ENCODE results near the gene SYNGR4.
A peak's percentile ranks its signal among the peaks of the same experiment; 100 is the strongest.

The SYNGR4 gene

DNA sequence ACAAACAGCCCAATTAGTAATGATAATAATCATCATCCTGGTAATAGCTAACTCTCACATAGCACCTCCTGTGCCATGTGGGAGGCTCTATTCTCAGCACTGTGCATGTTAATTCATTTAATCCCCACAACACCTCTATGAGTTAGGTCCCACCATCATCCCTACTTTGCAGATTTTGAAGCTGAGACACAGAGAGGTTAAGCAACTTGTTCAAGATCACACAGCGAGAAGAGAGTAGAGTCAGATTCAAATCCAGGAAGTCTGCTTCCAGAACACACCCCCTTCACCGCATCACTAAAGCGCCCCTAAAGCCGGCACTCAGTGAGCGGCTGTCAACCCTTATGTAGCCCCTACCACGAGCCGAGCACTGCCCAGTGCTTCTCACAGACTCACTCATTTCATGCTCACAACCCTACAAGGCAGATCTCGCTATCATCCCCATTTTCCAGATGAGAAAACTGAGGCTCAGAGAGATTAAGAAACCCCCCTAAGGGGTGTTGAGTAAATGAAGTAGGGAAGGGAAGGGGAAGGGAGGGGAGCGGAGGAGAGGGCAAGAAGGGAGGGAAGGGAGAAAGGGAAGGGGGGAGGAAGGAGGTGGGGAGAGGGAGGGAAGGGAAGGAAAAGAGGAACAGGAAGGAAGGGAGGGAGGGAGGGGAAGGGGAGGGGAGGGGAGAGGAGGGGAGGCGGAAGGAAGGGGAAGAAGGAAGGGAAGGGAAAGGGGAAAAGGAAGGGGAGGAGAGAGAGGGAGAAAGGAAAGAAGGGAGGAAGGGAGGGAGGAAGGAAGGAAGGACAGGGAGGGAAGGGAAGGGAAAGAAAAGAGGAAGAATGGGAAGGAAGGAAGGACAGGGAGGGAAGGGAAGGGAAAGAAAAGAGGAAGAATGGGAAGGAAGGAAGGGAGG is 22.4 kb upstream of the SYNGR4 start:
- DNase-seq, result no peak

DNA sequence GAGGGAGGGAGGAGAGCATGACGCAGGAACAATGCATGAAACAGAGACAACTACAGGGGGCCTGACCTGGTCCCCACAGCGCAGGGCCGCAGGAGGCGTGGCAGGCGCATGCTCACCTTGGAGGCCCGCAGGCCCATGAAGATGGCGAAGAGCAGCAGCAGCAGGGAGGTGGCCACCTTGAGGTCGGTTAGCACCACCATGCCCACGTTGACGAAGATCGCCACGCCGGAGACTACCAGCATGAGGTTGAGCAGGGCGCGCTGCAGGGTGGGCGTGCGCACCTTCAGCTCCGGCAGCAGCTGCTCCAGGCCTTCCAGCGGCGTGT is 21.8 kb upstream of the SYNGR4 start:
- DNase-seq, result no peak

DNA sequence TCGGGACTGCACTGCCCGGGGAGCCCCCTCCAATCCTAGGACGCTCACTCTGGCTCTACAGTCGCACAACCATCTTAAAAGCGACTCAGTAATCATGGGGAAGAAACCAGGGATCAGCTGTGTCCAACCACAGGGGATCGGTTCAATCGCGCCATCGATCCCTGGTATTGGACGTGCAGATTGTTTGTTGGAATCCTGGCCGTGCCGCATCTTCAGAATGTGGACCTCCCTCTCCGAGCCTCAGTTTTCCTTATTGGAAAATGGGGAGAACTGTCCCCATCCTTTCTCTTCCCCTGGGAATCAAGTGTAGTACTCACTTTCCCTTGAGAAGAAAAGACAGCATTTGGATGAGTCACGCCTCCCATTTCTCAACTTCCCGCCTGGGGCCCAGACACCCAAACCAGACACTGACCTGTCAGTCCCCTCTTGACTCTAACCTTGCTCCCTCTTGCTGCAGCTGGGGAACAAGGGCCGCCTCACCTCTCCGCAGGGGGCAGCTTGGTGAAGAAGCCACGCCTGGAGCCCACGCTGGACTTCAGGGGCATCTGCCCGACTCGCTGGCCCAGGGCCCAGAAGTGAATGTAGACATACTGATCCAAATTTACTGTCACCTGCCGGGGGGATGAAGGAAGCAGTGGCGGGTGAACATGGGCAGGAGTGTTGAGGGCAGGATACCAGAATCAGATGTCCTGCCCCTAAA is 21.2 kb upstream of the SYNGR4 start:
- DNase-seq, result no peak

DNA sequence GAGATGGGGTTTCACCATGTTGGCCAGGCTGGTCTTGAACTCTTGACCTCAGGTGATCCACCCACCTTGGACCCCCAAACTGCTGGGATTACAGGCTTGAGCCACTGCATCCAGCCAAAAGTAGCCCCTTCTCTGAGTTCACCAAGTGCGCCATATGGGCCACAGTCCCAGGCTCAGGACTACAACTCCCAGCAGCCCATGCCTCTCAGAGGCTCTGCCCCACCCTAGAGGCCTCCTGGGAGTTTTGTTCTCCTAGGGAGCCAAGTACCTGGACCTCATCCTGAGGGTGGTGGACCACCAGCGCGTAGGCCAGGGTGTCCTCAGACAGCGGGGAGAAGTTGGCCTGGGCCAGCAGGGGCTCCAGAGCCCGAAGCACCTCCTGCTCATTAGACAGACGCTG is 19.3 kb upstream of the SYNGR4 start:
- DNase-seq, result no peak

DNA sequence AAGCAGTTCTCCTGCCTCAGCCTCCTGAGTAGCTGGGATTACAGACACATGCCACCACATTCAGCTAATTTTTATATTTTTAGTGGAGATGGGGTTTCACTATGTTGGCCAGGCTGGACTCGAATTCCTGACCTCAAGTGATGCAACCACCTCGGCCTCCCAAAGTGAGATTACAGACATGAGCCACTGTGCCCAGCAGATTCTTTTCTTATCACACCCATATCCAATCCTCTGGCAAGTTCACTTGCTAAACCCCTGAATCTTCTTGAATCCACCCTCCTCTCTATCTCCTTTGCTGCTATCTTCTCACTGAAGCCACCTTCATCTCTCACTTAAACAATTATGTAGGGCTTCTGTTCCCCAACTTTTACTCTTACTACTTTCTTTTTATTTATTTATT is 18.0 kb upstream of the SYNGR4 start:
- no peak for DNase-seq

DNA sequence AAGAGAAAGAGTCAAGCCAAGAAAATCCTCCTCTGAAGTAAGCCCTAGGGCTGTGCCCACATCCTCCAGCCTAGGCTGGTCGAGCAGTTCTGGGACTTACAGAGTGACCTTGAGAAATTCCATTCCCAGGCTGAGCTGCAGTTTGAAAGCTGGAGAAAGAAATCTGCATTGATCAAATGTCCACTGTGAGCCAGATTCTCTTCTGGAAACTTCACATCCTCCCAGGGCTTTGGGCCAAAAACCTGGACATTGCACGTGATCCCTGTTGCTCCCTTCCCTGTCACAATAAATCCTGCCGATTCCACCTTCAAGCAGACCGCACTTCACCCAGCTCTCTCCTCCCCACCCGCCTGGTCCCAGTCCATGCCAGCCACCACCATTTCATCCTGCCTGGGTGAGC is 16.1 kb upstream of the SYNGR4 start:
- no peak for DNase-seq

DNA sequence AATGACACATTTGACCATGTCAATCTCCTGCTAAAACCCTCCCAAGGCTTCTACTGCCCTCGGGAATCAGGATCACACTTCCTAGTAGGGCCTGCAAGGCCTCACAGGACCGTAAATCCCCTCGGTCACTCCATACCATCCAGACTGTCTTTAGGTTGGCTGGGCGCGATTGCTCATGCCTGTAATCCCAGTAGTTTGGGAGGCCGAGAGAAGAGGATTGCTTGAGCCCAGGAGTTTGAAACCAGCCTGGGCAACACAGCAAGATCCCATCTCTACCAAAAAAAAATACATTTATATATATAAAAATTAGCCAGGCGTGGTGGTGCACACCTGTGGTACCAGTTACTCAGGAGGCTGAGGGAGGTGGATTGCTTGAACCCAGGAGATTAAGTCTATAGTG is 15.4 kb upstream of the SYNGR4 start:
- DNase-seq, result no peak

DNA sequence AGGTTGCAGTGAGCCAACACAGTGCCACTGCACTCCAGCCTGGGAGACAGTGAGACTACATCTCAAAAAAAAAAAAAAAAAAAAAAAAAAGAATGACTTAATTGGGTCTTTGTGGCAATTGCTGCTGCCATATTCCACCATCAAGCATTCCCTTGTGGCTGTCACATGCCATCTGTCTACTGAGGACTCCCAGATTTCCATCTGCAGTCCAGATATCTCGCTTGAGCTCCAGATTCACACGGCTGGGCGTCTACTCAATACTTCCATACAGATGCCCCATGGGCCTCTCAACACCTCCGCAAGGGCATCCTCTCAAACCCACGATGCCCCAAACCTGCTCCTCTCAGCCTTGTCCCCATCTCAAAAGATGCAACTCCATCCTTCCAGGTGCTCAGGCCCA is 13.3 kb upstream of the SYNGR4 start:
- DNase-seq, result no peak

DNA sequence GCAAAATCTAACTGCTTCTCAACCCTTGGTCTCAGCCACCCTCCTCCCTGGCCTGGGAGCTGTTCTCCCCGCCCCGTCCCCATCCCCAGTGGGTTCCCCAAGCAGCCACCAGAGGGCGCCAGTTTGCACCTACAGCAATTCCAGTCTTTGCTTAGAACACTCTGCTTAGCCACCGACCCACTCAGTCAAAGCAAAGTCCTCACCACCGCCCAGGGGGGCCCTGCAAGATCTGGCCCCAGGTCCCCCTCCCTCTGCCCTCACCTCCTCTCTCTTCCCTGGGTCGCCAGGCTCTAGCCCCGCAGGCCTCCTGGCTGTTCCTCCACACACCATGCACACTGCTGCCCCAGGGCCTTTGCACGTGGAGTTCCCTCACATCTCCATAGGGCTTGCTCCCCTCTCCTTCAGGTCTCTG is 12.8 kb upstream of the SYNGR4 start:
- DNase-seq, result peak; percentile 36 to 82 (median 68)

DNA sequence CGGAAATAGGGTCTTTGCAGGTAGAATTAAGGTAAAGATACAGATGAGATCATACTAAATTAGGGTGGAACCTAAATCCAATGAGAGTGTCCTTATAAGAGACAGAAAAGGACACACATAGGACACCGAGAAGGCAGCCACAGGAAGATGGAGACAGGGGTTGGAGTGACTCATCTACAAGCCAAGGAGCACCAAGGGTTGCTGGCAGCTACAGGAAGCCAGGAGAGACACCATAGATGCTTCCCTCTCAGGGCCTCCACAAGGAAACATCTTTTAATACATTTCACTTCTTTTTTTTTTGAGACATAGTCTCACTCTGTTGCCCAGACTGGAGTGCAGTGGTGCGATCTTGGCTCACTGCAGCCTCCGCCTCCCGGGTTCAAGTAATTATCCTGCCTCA is 10.5 kb upstream of the SYNGR4 start:
- DNase-seq, result no peak

DNA sequence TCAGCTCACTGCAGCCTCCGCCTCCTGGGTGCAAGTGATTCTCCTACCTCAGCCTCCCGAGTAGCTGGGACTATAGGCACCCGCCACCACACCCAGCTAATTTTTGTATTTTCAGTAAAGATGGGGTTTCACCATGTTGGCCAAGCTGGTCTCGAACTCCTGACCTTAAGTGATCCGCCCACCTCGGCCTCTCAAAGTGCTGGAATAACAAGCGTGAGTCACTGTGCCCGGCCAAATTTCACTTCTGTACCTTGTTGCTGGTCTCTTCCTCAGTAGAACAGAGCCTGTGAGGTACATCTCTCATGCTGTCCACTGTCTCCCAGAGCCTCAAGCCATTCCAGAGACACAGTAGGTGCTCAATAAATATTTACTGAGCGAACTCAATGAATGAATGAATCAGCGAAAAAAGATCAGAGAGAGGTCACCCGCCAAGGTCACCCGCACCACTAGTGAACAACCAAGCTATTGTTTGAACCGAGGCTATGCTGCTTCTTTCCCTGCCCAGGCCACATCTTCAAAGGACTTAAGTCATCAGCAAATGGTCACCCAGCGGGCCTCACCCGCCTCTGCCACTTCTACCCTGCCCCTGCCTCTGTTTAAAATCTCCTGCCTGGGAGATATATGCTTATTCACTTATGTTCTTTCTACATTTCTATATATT is 9.7 kb upstream of the SYNGR4 start:
- DNase-seq, result no peak

DNA sequence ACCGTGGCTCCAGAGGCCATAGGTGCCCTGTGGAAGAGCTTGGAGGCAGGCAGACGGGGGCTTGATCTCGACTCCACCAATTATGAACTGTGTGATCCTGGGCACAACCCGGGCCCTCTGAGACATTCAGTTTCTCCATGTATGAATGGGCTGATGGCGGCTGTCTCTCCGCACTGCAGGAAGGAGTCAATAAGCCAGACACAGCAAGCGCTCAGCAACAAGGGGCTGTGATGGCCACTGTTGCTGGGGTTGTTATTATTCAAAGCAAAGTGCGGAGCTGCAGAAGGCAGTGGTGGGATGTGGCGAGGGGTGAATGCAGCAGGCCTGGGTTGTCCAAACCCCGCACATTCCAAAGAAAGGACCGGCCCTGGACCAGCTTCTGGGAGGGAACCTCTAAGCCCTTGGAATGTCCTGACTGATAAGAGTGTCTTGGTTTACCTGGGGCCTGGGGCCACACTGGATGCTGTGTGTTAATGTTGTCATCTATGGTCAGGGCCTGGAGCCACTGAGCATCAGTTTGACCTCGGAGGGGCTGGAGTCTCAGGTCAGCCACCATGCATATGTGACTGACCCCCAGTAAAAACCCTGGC is 8.7 kb upstream of the SYNGR4 start:
- no peak for DNase-seq

DNA sequence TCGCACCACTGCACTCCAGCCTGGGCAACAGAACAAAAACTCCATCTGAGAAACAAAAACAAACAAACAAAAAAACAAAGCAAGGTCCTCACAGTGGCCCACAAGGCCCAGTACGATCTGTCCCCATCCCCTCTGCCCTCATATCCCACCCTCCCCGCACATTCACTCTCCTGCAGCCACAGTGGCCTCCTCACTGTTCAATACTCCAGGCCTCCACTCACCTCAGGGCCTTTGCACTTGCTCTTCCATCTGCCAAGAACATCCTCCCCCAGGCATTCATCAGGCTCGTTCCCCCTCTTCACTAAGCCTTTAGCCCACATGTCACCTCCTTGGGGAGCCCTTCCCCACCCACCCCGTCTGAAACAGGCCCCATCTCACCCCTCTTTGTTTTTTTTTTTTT is 5.0 kb upstream of the SYNGR4 start:
- DNase-seq, result no peak

DNA sequence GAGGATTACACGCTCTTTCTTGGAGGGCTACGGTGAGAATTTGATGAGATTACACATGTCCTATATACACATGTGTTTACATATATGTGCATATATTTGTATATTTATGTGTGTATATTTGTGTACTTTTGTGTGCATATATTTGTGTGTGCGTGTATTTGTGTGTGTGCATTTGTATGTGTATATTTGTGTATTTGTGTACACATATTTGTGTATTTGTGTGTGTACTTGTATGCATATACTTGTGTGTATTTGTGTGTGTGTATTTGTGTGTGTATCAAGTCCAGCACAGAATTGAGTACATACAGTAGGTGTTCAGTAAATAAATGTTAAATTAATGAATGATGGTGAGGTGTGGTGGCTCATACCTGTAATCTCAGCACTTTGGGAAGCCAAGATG is 2.3 kb upstream of the SYNGR4 start:
- DNase-seq, result no peak

DNA sequence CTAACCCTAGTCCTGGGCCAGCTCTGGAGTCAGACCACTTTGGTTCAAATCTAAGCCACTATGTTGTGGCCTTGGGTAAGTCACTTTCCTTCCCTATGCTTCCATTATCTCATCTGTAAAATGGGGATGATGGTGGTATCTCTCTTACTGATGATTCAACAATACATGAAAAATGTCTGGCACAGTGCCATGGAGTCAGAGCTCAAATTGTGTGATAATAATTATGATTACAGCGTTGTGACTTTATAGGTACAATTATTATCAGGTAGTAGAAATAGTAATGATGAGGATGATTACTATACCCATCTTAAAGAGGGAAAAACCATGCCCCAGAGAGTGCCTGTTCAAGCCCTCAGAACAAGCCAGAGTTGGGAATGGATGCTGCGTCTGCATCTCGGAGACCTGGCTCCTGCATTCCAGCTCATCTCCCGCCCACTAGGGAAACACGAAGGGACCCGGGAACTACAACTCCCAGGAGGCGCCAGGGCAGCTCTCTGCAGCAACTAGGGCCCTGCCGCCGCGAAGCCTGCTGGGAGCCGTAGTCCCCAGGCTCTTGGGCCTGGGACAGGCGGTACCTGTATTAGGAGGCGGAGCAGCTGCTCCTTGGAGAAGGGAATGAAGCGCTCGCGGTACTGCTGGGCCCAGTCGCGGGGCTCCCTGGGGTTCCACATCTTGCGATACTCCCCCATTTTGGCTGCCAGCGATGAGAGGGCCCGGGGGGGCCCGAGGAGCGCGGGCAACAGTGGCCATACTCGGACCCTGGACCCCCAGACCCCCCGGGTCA is 1.3 kb upstream of the SYNGR4 start:
- DNase-seq, result peak; percentile 77 to 95 (median 83)

DNA sequence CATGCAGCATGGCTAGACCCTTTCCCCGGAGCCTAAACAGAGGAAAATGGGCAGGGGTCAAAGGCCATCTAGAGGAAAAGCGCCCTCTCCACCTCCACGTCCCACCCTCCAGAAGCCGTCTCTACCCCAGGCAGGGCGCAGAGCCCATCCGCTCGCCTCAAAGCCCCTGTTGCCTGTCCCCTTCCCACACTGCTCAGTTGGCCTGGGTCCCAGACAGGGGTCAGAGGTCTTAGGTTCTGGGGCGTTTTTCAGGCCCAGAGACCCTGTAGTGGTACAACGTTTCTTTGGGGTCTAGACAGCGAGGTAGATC is 712 bp upstream of the SYNGR4 start:
- DNase-seq, result peak in 2 of 5 experiments; percentile 9 to 17

DNA sequence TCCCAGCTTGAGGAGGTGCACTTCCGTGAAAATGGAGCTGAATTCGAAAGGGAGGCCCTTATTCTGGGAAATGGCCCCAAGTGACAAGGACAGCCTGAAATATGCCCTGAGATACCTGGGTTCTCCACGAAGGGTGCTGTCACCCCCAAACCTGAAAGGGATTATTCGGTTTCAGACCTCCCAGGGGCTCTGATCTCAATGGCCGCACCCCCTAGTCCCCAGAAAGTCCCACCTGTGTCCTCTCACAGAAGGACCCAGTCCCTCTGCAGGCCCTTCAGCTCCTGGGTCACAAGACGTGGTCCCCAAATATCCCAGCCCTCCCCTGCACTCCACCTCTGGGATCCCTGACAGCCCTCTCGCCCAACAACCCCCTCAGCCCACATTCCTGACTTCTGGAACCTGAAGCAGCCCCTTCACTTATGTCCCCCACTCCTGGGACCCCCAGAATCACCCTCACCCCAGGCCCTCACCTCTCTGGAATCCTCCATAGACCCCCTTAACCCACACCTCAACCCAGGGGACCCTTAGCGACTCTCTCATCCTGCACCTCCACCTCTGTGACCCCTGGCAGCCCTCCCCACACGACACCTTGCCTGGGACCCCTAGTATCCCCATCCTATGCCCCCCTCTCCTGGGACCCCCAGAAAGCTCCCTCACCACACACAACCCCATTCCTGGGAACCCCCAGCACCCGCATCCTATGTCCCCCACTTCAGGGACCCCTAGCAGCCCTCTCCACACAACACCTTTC is 606 bp downstream of the SYNGR4 start:
- no peak for DNase-seq

DNA sequence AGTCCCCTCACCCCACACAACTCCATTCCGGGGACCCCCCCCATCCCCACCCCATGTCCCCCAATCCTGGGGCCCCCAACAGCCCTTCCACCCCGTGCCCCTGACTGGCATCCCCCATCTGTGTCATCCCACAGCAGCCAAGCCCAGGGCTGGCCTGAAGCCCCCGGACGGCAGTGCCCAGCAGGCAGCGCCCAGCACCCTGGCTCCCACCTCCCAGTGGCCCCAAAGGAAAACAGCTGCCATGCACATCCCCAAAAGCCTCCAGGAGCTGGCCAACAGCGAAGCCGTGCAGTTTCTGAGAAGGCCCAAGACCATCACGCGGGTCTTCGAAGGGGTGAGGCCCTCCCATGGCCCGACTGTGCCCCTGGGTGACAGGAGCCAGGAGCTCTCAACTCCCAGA is 1.4 kb downstream of the SYNGR4 start:
- DNase-seq, result no peak

DNA sequence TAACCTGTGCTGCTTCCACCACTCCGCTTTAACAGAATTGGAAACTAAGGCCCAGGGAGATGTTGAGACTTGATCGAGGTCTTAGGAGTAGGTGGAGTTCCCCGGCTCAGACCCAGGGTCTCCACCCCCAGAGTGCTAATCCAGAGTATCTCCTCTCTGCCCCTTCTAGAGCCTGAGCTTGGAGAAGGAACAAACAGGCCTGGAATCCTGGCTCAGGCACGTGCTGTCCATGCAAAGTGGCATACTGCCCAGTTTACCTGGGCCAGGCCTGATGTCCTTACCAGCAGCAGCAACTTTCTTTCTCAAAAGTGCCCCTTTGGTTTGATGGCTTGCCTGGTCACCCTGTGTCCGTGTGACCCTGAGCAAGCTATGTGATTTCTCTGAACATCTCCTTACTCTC is 3.7 kb downstream of the SYNGR4 start:
- DNase-seq, result no peak

DNA sequence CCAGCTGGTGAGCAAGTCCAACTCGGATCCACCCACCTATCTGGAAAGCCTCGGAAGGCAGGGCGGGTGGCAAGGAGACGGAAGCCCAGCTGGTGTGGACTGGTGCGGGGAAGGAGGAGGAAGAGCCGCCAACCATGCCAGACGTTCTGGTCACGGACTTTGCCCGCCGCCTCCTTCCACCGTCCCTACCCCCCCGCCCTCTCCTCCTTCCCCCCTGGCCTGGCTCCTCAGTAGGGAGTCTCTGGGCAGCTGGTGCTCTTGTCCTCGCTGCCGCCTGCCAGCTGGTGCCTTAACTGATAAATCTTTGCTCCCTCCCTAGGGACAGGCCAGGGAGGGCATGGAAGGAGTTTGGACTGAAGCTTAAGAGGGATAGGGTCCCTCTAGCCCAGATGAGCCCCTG is 4.8 kb downstream of the SYNGR4 start:
- DNase-seq, result no peak

DNA sequence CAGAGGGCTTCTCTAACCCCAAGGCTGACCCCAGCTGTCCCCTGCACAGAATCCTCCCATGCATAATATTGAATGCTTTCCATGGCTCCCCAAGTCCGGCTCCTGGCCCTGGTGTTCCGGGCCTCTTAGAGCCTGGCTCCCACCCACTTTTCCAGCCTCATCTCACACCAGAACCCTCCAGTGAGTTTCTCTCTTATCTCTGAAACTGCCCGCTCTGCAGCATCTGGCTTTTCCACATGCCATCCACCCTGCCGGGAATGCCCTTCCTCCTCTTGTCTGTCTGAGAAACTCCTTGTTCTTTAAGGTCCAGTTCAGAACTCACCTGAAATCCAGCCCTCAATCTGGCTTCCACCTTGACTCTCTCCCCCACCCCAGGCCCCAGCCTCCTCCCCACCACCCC is 6.8 kb downstream of the SYNGR4 start:
- no peak for DNase-seq

DNA sequence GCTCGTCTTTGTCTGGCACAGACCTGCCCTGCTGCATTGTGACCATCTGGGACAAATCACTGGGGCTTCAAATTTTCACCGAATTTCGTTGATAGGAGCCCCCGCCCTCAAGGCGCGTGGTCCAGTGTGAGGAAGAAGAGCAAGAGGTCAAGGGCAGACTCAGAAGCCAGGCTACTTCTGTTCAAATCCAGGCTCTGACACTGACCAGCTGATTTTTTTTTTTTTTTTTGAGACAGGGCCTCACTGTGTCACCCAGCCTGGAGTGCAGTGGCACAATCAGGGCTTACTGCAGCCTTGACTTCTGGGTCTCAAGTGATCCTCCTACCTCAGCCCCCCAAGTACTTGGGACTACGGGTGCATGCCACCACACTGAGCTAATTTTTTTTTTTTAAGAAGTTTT is 7.2 kb downstream of the SYNGR4 start:
- DNase-seq, result no peak
